Mesodermal cell (in vitro differentiated cells): ENCODE data around the gene DGAT2.

Experiments
- H3K27ac ChIP-seq: 2 replicates; pipeline ENCODE4 v1.7.0; 2013; ENCODE audit warnings: mild to moderate bottlenecking, low read depth, low read length, moderate library complexity; ENCODE audit not compliant: severe bottlenecking
- H3K36me3 ChIP-seq: 2 replicates; pipeline ENCODE4 v1.7.1; 2013; ENCODE audit warnings: mild to moderate bottlenecking, low read length, moderate library complexity; ENCODE audit not compliant: control insufficient read depth, insufficient read depth
- H3K4me1 ChIP-seq: one replicate; pipeline ENCODE4 v1.7.1; 2013; ENCODE audit warnings: mild to moderate bottlenecking, low read length; ENCODE audit not compliant: insufficient read depth, control insufficient read depth, poor library complexity, severe bottlenecking
- H3K4me3 ChIP-seq: 2 replicates; pipeline ENCODE4 v1.7.0; 2013; ENCODE audit warnings: low read length, control low read depth, mild to moderate bottlenecking; ENCODE audit not compliant: insufficient read depth, poor library complexity, severe bottlenecking; ENCODE audit errors: extremely low read depth
- H3K9me3 ChIP-seq: 2 replicates; pipeline ENCODE4 v1.7.1; 2013; ENCODE audit warnings: mild to moderate bottlenecking, low read length, moderate library complexity; ENCODE audit not compliant: control insufficient read depth
- WGBS, 2 experiments: methylation state at CpG; one replicate each; pipeline ENCODE4 v1.1.5; 2013; ENCODE audit warnings: missing lambda C conversion rate in 2 of 2; ENCODE audit not compliant: insufficient coverage in 2 of 2; 5-methylcytosine and 5-hydroxymethylcytosine counted together

DGAT2 gene

GRCh38 chr11:75768909-75769771, 562 bp downstream of the DGAT2 start:
- H3K4me3 ChIP-seq, result peak overlapping the region; percentile 37
- WGBS, 2 experiments, result 5 to 10% methylated on average over 27 to 28 of the region's 46 CpGs
- peaks cover 6% of the 10 kb centered on the region for H3K4me1 ChIP-seq
- H3K36me3 ChIP-seq, result no peaks in the 10 kb centered on the region
- no peak overlapping the region for H3K27ac ChIP-seq
- no peaks in the 10 kb centered on the region for H3K9me3 ChIP-seq

GRCh38 chr11:75770102-75770501, 1.5 kb downstream of the DGAT2 start:
- WGBS, 2 experiments, result 80 to 85% methylated on average over 4 to 5 of the region's 5 CpGs
- H3K36me3 ChIP-seq, result no peaks in the 10 kb centered on the region
- no peaks in the 10 kb centered on the region for H3K9me3 ChIP-seq
- H3K4me1 ChIP-seq, result peaks cover 6% of the 10 kb centered on the region
- no peak overlapping the region for H3K27ac ChIP-seq
- H3K4me3 ChIP-seq, result no peak overlapping the region

GRCh38 chr11:75771646-75772410, 3.2 kb downstream of the DGAT2 start:
- Histone ChIP-seq H3K9me3 (no peaks in the 10 kb centered on the region), H3K36me3 (no peaks in the 10 kb centered on the region), H3K4me1 (peaks cover 6% of the 10 kb centered on the region), H3K4me3 (no peak overlapping the region), H3K27ac (no peak overlapping the region)
- WGBS, 2 experiments, result 90 to 94% methylated on average over 4 of the region's 6 CpGs

DNA sequence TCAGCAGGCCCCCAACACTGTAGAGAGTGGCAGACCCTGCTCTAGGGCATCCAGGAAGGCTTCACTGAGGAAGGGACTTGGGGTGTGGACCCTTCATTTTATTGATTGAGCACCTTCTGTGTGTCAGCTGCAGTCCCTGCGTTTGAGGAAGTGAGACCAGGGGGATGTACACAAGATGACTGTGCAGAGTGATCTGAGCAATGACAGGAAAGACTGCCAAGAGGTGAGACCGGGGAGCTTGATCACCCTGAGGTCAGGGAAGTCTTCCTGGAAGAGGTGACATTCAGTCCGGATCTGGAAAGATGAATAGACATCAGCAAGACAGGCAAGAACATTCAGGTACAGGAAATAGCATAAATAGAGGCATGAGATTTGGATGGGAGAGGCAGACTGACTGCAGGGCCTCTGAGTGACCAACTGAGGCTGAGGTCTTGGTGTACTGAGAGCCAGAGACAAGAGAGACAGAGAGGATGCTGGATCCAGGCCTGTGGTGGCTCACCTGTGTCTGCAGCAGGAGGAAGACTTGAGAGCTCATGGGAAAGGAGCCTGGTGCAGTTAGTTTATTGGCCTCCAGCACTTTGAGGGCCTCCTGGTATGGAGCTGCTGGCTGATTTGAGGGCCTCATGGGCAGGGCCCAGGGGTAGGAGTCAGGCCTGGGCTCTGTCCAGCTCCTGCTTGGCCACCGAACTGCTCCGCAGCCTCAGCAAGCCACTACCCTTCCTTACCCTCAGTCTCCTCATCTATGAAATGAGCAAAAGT, 5.2 kb downstream of the DGAT2 start:
- WGBS, 2 experiments, result 94 to 98% methylated on average over 3 to 5 of the region's 5 CpGs

DNA sequence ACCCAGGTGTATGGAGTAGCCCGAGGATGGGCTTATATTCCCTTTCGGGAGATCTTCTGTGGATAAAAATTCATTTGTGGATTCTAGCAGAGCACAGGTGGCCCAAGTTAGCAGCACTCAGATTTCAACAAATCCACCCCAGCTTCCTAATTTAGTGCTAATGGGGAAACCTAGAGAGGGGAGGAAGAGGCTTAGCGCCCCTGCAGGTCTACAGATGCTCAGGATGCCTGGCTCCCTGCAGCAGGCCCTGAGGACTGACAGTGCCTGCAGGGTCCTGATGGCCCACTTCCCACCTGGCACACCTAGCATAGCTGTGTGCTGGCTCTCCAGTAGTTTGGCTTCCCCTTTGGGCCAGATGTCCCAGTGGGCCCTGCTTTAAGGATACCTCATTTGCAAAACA, 6.5 kb downstream of the DGAT2 start:
- WGBS, 2 experiments, result 80% methylated on average over 1 of the region's 3 CpGs; no CpG with 5 or more reads in 1 of the 2 experiments
- peaks cover 10% of the 10 kb centered on the region for H3K4me1 ChIP-seq

More for the DNA sequence above, 5.2 kb downstream of the DGAT2 start:
- Histone ChIP-seq H3K27ac (no peak overlapping the region), H3K4me1 (peaks cover 16% of the 10 kb centered on the region), H3K4me3 (no peak overlapping the region), H3K9me3 (no peaks in the 10 kb centered on the region), H3K36me3 (no peaks in the 10 kb centered on the region)

DNA sequence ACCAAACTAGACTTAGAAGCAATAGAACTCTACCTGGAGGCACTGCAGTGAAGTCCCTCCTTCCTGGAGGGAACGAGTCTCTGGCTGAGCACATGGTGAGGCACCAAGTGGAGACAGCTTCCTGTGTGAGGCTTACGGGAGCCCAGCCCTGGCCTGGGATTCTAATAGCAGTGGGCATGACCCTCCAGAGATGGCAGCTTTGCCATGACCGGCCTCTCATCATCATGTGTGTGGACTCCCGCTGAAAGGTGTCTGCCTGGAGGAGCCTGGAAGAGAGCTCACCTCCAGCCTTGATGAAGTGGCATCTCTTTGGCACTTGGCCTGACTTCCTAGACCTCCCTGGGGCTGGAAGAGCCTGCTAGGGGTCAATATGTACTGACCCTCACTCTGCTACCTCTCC, 8.0 kb downstream of the DGAT2 start:
- H3K27ac ChIP-seq, result no peak overlapping the region
- no peak overlapping the region for H3K4me3 ChIP-seq
- peaks cover 10% of the 10 kb centered on the region for H3K4me1 ChIP-seq
- WGBS, 2 experiments, result 86 to 89% methylated on average over 4 of the region's 4 CpGs
- H3K36me3 ChIP-seq, result no peaks in the 10 kb centered on the region
- H3K9me3 ChIP-seq, result no peaks in the 10 kb centered on the region

More for the DNA sequence above, 6.5 kb downstream of the DGAT2 start:
- no peak overlapping the region for H3K27ac ChIP-seq
- no peaks in the 10 kb centered on the region for H3K36me3 ChIP-seq
- no peak overlapping the region for H3K4me3 ChIP-seq
- H3K9me3 ChIP-seq, result no peaks in the 10 kb centered on the region

GRCh38 chr11:75777461-75778110, 9.0 kb downstream of the DGAT2 start:
- 94 to 95% methylated on average over 10 of the region's 13 CpGs for WGBS, 2 experiments
- no peak overlapping the region for H3K4me3 ChIP-seq
- no peak overlapping the region for H3K27ac ChIP-seq
- H3K36me3 ChIP-seq, result no peaks in the 10 kb centered on the region
- H3K4me1 ChIP-seq, result peaks cover 10% of the 10 kb centered on the region
- H3K9me3 ChIP-seq, result no peaks in the 10 kb centered on the region

- Histone ChIP-seq H3K36me3 (no peaks in the 10 kb centered on the region), H3K9me3 (no peaks in the 10 kb centered on the region), H3K27ac (no peak overlapping the region), H3K4me1 (peaks cover 13% of the 10 kb centered on the region), H3K4me3 (no peak overlapping the region)
- 90 to 100% methylated on average over 4 of the region's 5 CpGs for WGBS, 2 experiments
These were observed 10.4 kb downstream of the DGAT2 start for GRCh38 chr11:75778962-75779361.

- Histone ChIP-seq H3K9me3 (no peaks in the 10 kb centered on the region), H3K36me3 (no peaks in the 10 kb centered on the region), H3K4me1 (peaks cover 13% of the 10 kb centered on the region), H3K4me3 (no peak overlapping the region), H3K27ac (no peak overlapping the region)
- WGBS, 2 experiments, result 100% methylated on average over 1 of the region's 2 CpGs
These were observed 11.4 kb downstream of the DGAT2 start for GRCh38 chr11:75779960-75780359.

DNA sequence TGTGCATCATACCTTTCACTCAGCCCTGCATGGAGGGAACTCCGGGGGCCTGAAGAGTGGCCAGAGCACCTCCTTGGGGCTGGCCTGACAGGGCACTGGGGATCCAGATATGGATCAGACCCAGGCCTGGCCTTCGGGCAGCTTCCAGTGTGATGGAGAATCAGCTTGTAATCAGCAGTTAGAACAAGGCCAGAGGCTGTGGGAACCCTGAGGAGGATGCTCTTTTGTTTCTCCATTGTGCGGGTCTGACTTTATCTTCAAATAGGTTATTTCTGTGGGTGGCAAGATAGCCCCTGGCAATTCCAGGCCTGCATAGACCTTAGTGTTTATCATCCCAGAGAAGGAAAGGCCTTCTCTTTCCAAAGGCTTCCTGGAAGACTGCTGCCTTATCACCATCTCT, 12.3 kb downstream of the DGAT2 start:
- no peaks in the 10 kb centered on the region for H3K9me3 ChIP-seq
- H3K4me3 ChIP-seq, result no peak overlapping the region
- no peaks in the 10 kb centered on the region for H3K36me3 ChIP-seq
- no peak overlapping the region for H3K27ac ChIP-seq
- peaks cover 13% of the 10 kb centered on the region for H3K4me1 ChIP-seq
- 90 to 100% methylated on average over 2 to 3 of the region's 3 CpGs for WGBS, 2 experiments
